Inflammatory macrophage treated with lipopolysaccharide for 1 hour (primary cell): ENCODE data around the gene KAT6B.
"Not testable (repeated sequence)": the region's sequence is repeated elsewhere in the genome, so short reads cannot be mapped to it uniquely, and the experiment has no call there.

Source experiments
- DNase-seq, 2 donors: peaks; one replicate each; pipeline ENCODE4 v3.0.0-alpha.2; 2020 to 2022

KAT6B gene

GRCh38 chr10:74863551-74863950 is 37.2 kb downstream of the KAT6B start:
- DNase-seq, result peak; percentile 29 to 30

- DNase-seq, result no peak
Measured at GRCh38 chr10:74867351-74867750, 41.0 kb downstream of the KAT6B start.

- no peak for DNase-seq
Measured at GRCh38 chr10:74868392-74868977, 42.1 kb downstream of the KAT6B start.

- no peak for DNase-seq
Measured at GRCh38 chr10:74869635-74870034, 43.2 kb downstream of the KAT6B start.

GRCh38 chr10:74870191-74870590 is 43.8 kb downstream of the KAT6B start:
- DNase-seq, result no peak

GRCh38 chr10:74871595-74872382 is 45.4 kb downstream of the KAT6B start:
- no peak for DNase-seq

GRCh38 chr10:74873803-74874454 is 47.5 kb downstream of the KAT6B start:
- DNase-seq, result no peak

- DNase-seq, result no peak
Measured at GRCh38 chr10:74874649-74875048, 48.2 kb downstream of the KAT6B start.

GRCh38 chr10:74875068-74875467 is 48.7 kb downstream of the KAT6B start:
- DNase-seq, result no peak

- no peak for DNase-seq
Measured at GRCh38 chr10:74875966-74876365, 49.6 kb downstream of the KAT6B start.

- DNase-seq, result not testable (repeated sequence)
Measured at GRCh38 chr10:74877054-74877453, 50.7 kb downstream of the KAT6B start.

GRCh38 chr10:74877898-74878297 is 51.5 kb downstream of the KAT6B start:
- no peak for DNase-seq

GRCh38 chr10:74880041-74880440 is 53.6 kb downstream of the KAT6B start:
- DNase-seq, result no peak

GRCh38 chr10:74881253-74881884 is 55.0 kb downstream of the KAT6B start:
- DNase-seq, result no peak

GRCh38 chr10:74882427-74882826 is 56.0 kb downstream of the KAT6B start:
- no peak for DNase-seq

GRCh38 chr10:74882831-74883230 is 56.4 kb downstream of the KAT6B start:
- no peak for DNase-seq

GRCh38 chr10:74883428-74883827 is 57.0 kb downstream of the KAT6B start:
- DNase-seq, result no peak

GRCh38 chr10:74887614-74888284 is 61.3 kb downstream of the KAT6B start:
- DNase-seq, result peak; percentile 4 to 16

- peak; percentile 33 to 46 for DNase-seq
Measured at GRCh38 chr10:74888962-74889661, 62.7 kb downstream of the KAT6B start.

- no peak for DNase-seq
Measured at GRCh38 chr10:74889662-74889998, 63.2 kb downstream of the KAT6B start.

- no peak for DNase-seq
Measured at GRCh38 chr10:74890460-74890859, 64.1 kb downstream of the KAT6B start.

GRCh38 chr10:74891053-74891452 is 64.7 kb downstream of the KAT6B start:
- no peak for DNase-seq

GRCh38 chr10:74892839-74893238 is 66.4 kb downstream of the KAT6B start:
- no peak for DNase-seq
